NCI-H748 treated with DMSO at 0.1 percent for 48 hours (cell line): ENCODE measurements around the gene IFNA6.
A peak's percentile ranks its signal among the peaks of the same experiment; 100 is the strongest.
"Not testable (repeated sequence)": the region's sequence is repeated elsewhere in the genome, so short reads cannot be mapped to it uniquely, and the experiment has no call there.

ENCODE experiments used
- DNase-seq: peaks from one replicate; lab custom pipeline; 2025; lab: John Stamatoyannopoulos, UW

Gene IFNA6

DNA sequence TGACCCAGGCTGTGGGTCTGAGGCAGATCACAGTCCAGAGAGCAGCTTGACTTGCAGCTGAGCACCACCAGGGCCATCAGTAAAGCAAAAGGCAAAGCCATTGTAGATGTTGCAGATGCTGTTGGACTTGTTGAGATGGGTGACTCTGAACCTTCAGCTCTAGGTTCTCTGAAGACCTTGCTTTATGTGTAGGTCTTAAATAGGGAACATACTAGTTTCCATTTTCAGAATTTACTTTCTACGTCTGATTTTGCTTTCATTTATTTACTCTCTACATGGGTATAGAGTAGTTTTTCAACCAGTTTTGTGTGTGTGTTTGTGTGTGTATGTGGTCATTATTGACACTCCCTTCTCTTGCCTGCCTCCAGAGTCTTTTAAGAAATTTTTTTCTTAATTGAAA, at the start of gene IFNA6:
Gene IFNA6, minus strand, starts transcription at position 101 of the 400 bp plus-strand sequence. Its CDS starts 0 bp downstream, at position 101.
- no peak for DNase-seq

DNA sequence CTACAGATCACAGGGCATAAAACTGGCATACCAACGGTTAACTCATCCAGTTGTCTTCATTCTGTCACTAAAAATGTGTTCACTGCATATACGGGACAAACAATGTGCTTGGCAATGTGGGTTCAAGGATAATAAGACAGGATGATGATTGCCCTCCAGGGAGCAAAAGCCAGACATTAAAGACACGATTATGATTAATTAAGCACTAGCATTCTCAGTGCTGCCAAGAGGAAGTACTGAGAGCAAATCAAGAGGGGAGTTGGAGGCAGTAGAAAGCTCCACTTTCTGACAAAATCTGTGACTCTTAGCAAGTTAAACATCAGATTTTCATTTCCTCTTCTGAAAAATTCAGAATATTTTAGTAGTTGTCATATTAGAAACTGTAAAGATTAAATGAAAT, 49.3 kb upstream of the IFNA6 start:
- no peak for DNase-seq

DNA sequence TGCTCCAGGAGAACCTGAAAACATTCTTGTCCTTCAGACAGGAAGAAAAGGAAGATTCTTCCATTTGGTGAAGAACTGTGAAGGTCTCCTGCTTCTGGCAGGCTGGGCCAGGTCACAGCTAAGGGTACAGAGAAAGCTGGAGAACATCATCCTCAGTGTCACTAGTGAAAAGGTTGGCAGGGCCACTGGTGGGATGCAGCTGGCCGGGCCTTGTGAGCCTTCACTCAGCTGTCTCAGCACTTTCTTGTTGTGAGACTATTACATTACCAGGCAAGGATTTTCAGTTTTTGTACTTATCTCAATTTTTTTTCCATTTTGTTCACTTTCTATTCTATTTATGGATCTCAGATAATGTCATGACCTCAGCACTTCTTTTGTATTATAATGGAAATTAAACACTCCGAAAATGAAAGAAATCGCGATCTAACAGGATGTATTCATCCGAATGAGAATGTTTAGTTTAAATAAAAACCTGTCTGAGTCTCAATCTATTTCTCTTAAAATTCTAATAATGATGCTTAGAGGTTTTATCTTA, 48.3 kb upstream of the IFNA6 start:
- DNase-seq, result no peak

DNA sequence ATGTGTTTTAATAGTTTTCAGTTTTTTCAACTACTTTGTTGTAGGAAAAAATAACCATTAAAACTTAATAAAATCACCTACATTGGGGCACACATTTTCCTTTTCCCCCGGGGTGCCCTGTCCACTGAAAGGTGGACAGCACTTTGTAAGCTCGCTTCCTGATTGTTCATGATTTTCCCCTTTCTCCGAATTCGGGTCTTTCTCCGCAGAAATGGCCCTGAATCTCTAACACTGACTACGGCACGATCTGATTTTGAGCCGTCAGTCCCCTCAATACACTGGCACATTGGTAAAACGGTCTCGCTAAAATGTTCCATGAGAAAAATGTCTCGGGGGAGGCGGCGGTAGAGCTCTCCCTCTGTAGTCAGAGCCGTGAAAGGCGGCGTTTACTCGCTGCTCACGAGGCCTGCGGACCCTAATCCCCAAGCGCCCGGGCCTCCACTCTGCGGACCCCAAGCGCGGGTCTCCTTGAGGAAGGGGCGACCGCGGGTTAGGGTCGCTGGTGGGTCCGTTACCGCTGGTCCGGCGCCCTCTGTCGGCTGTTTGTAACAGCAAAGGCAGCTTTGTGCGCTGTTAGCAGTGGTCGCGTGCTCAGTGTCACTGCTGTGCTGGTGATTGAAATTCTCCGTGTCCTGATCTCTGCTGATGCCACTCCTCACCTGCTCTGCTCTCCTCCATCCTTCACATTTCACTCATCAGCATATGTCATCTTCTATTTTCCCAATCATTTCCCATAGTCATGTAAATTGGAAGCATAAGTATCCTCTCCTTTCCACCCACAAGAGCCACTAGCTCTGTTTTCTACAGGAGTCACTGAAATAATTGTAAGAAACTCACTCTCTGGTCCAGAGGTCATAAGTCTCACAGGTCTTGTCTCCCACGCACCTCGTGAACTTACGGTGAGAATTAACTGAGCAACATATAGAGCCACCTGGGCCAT, 45.4 kb upstream of the IFNA6 start:
- no peak for DNase-seq

DNA sequence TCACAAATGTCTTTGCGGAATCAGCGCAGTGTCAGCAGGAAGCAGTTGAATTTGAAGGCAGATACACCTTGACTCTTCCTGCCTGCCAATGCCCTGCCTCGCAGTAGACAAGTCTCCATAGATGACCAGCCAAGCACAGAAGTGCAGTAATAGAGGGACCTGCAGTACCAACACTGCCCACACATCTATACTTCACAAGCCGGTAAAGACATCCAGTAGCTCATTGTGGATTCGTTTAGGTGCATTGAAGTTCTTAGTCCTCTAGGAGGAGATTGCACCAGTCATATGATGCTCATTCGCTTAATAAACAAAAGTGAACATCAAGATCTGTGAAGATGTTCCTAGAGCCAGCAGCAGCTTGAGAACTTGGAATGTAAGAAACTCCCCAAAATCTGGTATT, 41.6 kb upstream of the IFNA6 start:
- no peak for DNase-seq

DNA sequence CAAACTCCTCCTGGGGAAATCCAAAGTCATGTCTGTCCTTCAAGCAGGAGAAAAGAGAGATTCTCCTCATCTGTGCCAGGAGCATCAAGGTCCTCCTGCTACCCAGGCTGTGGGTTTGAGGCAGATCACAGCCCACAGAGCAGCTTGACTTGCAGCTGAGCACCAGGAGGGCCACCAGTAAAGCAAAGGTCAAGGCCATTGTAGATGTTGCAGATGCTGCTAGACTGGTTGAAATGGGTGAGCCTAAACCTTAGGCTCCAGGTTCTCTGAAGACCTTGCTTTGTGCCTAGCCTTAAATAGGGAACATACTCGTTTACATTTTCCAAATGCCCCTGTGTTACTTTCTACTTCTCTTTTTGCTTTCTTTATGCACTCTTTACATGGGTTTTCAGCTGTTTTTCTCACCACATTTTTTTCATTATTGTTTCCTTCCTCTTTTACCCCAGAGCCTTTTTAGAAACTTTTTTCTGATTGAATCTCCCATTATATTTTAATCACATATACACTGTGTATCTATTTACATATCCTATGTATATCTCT, 34.5 kb upstream of the IFNA6 start, which contains the start of gene IFNA2:
Gene IFNA2, minus strand, starts transcription at position 268 of the 540 bp plus-strand sequence. Its CDS starts 69 bp downstream, at position 199.
- DNase-seq, result no peak

DNA sequence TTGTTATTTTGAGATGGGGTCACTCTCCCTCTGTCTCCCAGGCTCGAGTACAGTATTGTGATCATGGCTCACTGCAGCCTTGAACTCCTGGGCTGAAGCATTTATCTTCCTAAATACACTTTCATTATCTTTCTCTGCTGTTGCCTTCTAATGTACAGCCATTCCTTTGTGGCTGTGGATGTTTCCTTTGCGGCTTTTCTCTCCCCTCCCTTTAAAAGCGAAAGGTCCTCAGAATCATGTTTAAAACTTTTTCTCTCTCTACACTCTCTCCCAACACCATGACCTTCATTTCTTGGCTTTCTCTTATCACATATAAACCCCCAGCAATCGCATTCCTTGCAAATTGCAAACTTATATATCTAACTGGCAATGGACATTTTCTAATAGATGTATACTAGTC, 32.9 kb upstream of the IFNA6 start:
- no peak for DNase-seq

DNA sequence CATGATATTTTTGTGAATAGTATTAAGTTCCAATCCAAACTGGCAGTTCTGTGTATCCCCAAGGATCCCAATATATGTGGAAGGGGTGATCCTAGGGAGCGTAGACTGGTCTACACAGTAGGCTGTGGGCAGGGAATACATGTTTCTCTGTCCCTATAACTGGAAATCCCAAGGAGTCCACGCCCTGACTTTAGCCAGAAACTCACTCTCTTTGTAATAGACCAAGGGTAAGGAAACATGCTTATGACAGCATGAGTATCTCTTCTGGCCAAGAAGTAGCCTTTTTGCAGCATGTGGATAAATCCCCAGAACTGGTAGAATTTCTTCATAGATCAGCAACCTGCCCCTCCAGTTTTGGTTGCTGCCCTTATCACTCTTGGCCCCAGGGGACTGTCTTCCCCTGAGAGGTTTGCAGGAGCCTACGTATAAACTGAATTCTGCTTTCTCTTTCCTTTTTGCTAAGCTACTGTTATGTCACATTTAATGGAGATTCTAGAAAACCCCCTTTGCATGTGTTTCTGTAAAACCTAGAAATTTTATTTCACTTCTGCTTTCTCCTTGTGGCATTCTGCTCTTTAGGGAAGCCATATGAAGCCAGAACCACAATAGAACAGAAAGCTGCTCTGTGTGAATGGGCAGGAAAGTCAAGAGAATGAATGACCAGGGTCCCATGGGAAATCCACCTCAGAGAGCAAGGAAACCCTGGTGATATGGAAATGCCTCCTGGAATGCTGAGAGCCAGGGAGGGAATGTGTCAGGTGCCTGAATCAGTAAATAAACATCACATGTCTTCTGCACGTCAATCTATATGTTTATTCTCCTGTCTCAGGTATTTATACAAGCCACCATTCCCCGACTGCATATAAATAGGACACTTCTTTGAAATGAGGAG, 31.0 kb upstream of the IFNA6 start:
- no peak for DNase-seq

DNA sequence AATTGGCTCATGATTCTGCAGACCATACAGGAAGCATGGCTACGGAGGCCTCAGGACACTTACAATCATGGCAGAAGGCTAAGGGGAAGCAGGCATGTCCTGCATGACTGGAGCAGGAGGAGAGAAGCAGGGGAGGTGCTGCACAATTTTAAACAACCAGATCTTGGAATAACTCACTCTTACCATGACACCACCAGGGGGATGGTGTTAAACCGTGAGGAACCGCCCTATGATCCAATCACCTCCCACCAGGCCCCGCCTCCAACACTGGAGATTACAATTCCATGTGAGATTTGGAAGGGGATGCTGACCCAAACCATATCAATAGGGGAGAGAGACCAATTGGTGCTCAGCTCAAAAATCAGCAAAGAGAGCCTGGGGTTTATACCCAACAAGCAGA, 20.8 kb upstream of the IFNA6 start:
- not testable (repeated sequence) for DNase-seq

DNA sequence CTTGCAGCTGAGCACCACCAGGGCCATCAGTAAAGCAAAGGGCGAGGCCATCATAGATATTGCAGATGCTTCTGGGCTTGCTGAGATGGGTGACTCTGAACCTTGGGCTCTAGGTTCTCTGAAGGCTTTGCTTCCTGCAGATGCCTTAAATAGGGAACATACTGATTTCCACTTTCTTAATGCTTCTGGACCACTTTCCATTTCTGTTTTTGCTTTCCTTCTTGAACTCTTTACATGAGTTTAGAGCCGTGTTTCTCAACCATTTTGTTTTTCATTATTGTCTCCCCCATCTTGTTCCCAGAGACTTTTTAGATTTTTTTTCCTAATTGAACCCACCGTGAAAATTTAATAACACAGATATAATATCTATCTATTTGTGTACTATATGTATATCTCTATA, 17.3 kb upstream of the IFNA6 start, which contains the start of gene IFNA13:
Gene IFNA13, minus strand, starts transcription at position 101 of the 400 bp plus-strand sequence. Its CDS starts 47 bp downstream, at position 54.
- no peak for DNase-seq

DNA sequence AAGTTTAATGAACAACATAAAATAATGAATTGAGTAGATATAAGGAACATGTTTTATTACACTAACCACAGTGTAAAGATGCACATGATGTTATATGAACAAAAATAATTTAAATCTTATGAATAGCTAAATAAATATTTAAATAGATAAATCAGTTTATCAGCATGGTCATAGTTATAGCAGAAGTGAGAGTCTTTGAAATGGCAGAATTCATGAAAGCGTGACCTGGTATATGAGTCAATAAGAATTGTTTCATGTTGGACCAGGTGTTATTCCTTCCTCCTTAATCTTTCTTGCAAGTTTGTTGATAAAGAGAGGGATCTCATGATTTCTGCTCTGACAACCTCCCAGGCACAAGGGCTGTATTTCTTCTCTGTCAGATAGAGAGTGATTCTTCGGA, 16.5 kb upstream of the IFNA6 start:
- not testable (repeated sequence) for DNase-seq

DNA sequence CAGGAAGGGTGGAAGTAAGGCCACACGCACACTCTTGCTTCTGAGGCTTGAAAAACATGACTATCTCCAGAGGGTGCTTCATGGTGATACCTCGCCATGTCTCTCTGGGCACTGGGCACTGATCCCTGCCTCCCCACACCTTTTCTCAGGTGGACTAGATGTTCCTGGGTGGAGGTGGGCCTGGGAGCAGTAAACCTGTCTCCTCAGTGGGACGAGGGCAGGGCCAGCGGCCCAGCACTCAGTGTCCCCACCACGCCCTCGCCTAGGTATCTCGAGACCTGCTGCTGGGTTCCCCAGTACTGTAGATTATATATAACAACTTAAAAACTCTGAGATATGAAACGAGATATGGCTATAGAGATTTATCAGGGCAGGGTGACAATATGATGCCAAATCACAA, 11.6 kb upstream of the IFNA6 start:
- DNase-seq, result no peak

DNA sequence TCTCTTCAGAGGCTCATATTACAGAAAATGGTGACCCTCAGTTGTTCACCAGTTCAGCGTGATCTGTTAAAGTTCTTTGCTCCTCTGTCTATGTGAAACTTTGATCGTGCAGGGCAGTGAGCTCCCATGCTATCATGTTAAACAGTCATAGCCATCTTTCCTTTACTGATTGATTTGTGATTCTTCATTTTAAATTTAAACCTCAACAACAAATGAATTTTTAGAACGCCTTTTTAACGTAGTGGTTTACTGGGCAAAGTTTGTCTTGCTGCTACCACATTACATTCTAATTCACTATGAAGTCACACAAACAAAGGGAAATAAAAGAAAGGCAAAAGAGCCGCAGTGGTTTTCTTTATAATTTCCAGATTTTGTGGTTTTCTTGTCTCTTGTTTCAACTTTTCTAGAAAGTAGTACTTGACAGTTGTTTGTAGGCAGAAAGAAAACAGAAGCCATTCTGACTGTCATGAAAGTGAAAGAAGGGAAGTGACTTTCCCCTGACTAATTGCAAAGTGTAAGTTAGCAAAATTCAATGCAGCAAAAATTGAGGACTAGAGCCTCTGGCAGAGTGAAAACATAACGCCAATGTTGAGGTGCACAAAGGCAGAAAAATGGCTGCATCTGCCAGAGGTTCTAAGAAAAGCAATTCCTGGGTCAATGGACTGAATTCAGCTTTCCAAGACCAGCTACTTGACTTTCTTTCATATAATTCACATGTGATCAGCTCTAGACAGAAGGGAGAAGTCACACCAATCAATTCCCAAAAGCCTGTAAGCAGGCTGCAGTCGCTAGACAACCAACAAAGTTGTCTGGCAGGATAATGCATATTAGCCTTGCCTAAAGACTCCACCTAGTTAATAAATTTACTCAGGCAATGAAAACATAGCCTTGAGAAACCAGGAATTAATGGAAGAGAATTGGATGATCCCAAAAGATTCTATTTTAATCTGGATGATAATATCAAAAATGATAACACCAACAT, 7.1 kb upstream of the IFNA6 start:
- no peak for DNase-seq

DNA sequence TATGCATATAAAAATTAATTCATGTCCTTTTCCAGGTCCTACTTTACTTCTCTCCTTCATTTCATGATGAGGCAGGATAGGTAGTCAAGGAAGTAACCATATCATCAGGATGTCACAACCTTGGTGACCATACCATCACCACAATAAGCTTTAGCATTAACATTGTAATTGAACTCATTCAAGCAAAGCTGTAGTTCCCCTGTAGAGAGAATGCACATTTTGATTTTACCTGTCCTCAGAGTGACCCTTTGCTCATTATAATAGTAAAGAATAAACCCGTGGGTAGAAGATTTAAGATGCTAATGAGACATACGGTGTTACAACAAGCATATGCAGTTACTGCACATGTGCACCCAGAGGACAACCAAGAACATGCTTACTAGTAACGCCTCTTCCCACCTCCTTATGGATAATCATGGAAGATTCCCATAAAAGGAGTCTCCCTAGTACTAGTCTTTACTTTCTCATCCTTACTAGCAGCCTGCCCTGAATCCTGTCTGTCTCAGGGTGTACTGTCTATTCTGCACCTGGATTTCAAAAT, 2.2 kb downstream of the IFNA6 start:
- DNase-seq, result no peak

DNA sequence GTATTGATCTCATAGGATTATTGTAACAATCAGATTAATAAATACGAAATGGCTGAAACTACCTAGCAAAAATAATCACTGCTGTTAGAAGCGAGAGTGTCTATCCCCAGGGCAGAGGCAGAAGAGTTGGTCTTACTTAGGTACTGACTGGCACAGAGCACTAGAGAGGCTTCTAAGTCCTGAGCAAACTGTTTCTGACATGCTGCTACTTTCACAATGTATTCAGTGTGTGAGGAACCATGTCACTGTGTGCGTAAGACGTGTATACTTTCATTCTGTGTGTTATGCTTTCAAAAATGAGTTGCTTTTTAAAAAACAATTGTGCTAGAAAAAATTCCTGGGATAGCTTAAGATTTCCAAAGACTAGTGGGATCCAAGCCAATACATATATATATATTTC, 10.0 kb downstream of the IFNA6 start:
- DNase-seq, result no peak

DNA sequence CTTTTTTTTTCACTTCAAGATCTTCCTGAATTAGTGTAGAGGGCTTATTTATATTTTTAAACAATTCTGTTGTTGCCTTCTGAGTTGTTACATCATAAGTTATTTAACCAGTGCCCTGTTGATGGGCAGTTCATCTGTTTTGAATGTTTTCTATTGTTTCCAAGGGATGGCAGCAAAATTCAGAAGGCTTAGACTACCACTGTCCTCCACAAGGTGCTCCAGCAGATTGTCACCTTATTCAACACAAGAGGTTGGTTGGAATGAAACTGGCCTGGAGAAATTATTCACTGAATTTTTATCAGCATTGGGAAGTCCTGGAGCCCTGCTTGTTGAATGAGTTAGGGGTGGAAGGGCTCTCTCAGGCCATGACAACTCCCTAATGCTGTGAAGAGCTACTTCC, 14.2 kb downstream of the IFNA6 start:
- DNase-seq, result no peak

DNA sequence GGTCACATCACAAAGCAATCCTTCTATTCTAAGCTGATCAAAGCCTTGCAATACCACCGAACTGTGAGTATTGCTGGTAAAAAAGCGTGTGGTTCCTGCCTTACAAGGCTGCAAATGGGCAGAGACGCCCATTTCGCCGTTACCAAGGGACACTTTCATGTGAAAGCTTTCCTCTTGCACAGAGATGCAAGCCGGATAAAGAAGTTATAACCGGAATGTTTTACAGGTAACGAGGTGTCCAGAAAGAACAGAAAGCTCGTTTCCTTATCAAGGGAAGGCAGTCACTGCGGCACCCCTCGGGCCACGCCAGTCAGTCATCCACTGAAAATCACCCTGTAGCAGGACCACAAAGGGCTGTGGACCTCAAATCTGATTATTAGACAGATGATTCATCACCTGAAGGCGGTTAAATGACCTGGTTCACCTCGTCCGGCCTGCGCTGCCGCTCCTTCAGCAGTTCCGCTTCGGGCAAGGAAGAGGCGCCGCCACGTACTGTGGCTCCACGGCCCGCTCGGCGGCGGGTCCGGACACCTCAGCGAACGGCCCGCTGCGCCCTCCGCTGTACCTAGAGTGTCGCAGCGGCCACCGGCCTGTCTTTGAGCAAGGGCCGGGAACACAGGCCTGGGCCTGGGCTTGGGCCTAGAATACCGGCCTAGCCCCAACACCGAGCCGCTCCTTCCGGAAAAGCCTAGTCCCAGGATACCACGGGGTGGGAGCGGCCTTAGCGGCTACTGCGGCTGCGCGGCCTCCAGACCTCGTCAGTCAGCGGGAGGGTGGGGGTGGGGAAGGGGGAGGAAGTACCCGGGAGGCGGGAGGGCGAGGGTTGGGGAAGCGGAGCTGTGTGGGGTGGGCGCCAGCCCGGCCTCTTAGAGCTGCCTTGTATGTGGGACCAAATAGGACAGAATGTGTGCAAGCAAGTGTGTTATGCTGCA, 15.7 kb downstream of the IFNA6 start, which contains the start of gene KLHL9:
Gene KLHL9, minus strand, starts transcription at position 704 of the 932 bp plus-strand sequence. Its CDS starts 545 bp downstream, at position 159.
- peak; percentile 78 for DNase-seq

DNA sequence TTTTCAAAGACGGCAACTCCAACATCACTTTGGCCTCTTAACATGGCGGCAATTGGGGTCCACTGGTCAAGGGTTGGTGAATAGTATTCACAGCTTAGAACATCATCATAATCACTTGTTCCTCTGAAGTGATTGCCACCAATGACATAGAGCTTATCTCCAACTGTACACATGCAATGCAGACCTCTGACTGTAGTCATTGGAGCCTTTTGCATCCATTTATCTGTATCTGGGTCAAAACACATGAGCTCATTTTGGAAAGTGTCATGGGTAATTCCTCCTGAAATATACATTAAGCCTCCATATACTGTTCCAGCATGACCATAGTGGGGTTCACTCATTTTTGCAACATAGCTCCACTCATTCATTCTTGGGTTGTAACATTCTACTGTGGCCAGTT, 17.5 kb downstream of the IFNA6 start:
- DNase-seq, result no peak
